Keratinocyte (primary cell): ENCODE measurements around the gene NFAT5. TPM values are rescaled to one million over a fixed set of nuclear protein-coding genes. Genes with fewer than 3 reads are reported as not detected.
A peak's percentile ranks its signal among the peaks of the same experiment; 100 is the strongest.

Source experiments
- DNase-seq: peaks from one replicate; pipeline ENCODE4 v3.0.0-alpha.2; 2011; ENCODE audit warnings: low read depth, missing footprints, low spot score
- FAIRE-seq: peaks from 2 replicates; lab custom pipeline; 2011; peaks lifted over from hg19 to GRCh38; lab: Jason Lieb, UNC
- H2AFZ ChIP-seq: 2 replicates; pipeline ENCODE4 v1.6.0; 2012; ENCODE audit warnings: low read length, control low read depth, inconsistent platforms; ENCODE audit not compliant: control insufficient read depth
- H3K27ac ChIP-seq: 2 replicates; pipeline ENCODE4 v1.5.1; 2011; ENCODE audit warnings: low read length; ENCODE audit not compliant: control insufficient read depth, insufficient read depth
- H3K27me3 ChIP-seq: 3 replicates; pipeline ENCODE4 v1.6.0; 2011; ENCODE audit warnings: low read length; ENCODE audit not compliant: control insufficient read depth, insufficient read depth; ENCODE audit errors: extremely low read depth
- H3K36me3 ChIP-seq, 2 experiments: 2 replicates in 1 of 2; 3 replicates in 1 of 2; pipeline ENCODE4 v1.5.1; 2011; ENCODE audit warnings: low read length in 2 of 2, mild to moderate bottlenecking in 1 of 2; ENCODE audit not compliant: control insufficient read depth in 2 of 2, insufficient read depth in 2 of 2; ENCODE audit errors: extremely low read depth in 1 of 2
- H3K4me1 ChIP-seq: 3 replicates; pipeline ENCODE4 v1.5.1; 2011; ENCODE audit warnings: low read length; ENCODE audit not compliant: control insufficient read depth, insufficient read depth; ENCODE audit errors: extremely low read depth
- H3K4me2 ChIP-seq: 3 replicates; pipeline ENCODE4 v1.6.0; 2011; ENCODE audit warnings: low read depth, low read length; ENCODE audit not compliant: control insufficient read depth, insufficient read depth; ENCODE audit errors: extremely low read depth
- H3K4me3 ChIP-seq, 3 experiments: fragments of 200-600 bp in 1 of 3; sonication (generic) in 1 of 3; 2 replicates in 2 of 3; 3 replicates in 1 of 3; pipeline ENCODE4 v1.5.1; 2011 to 2016; ENCODE audit warnings: low read length in 3 of 3, mild to moderate bottlenecking in 3 of 3, control low read depth in 2 of 3, inconsistent platforms in 1 of 3, low read depth in 1 of 3, mixed read lengths in 1 of 3, mixed run types in 1 of 3, moderate library complexity in 1 of 3; ENCODE audit not compliant: control insufficient read depth in 2 of 3, insufficient read depth in 2 of 3; ENCODE audit errors: extremely low read depth in 1 of 3
- H3K79me2 ChIP-seq: 2 replicates; pipeline ENCODE4 v1.6.0; 2012; ENCODE audit warnings: low read length; ENCODE audit not compliant: control insufficient read depth, insufficient read depth
- H3K9ac ChIP-seq: 3 replicates; pipeline ENCODE4 v1.6.0; 2011; ENCODE audit warnings: low read length; ENCODE audit not compliant: control insufficient read depth, insufficient read depth; ENCODE audit errors: extremely low read depth
- H3K9me1 ChIP-seq: 3 replicates; pipeline ENCODE4 v1.6.0; 2011; ENCODE audit warnings: low read length; ENCODE audit not compliant: control insufficient read depth, insufficient read depth; ENCODE audit errors: extremely low read depth
- H3K9me3 ChIP-seq: 2 replicates; pipeline ENCODE4 v1.5.1; 2012; ENCODE audit warnings: low read depth, low read length; ENCODE audit not compliant: control insufficient read depth
- H4K20me1 ChIP-seq: 3 replicates; pipeline ENCODE4 v1.6.0; 2011; ENCODE audit warnings: low read length; ENCODE audit not compliant: control insufficient read depth, insufficient read depth; ENCODE audit errors: extremely low read depth
- EZH2 ChIP-seq: IDR thresholded peaks from one replicate; pipeline ENCODE4 v1.6.1; 2012; ENCODE audit warnings: inconsistent platforms, mild to moderate bottlenecking, low read length, moderate library complexity
- dilution Hi-C: fragments of 300-500 bp; cut with MboI; formaldehyde crosslinking; loops from one replicate; pipeline ENCODE4 v1.7.0; 2020; ENCODE audit warnings: low sequenced_read_pairs; ENCODE audit not compliant: extremely low pct_ligation_motif_present
- polyA plus RNA-seq, 5 experiments: library from polyadenylated mRNA; depleted of rRNA in 3 of 5; stranded (reverse) in 3 of 5; stranded (forward) in 1 of 5; unstranded in 1 of 5; fragments of >200 nt; gene quantifications; 1 replicate in 1 of 5; 2 replicates in 3 of 5; 3 replicates in 1 of 5; pipeline versions ENCODE4 v1.2.1 to v1.2.3, GENCODE V29; 2011 to 2012; ENCODE audit warnings: missing spikeins in 2 of 5, low read depth in 1 of 5, low replicate concordance in 1 of 5
- TF ChIP-seq, protein P1 (sequence below), 3 experiments: IDR thresholded peaks in 1 of 3; conservative IDR thresholded peaks in 1 of 3; optimal IDR thresholded peaks in 1 of 3; 2 replicates in 2 of 3; 3 replicates in 1 of 3; pipeline versions ENCODE3 to v1.5.1; 2011; ENCODE audit warnings: low read length in 3 of 3, mild to moderate bottlenecking in 3 of 3, moderate library complexity in 2 of 3, control low read depth in 1 of 3, inconsistent platforms in 1 of 3; ENCODE audit not compliant: insufficient read depth in 2 of 3; ENCODE audit errors: extremely low read depth in 1 of 3

Gene NFAT5
- polyA plus RNA-seq, 1 donor (not counting 4 experiments of a cell fraction or from before 2014, with no cell fraction given), result 24.9 TPM

DNA sequence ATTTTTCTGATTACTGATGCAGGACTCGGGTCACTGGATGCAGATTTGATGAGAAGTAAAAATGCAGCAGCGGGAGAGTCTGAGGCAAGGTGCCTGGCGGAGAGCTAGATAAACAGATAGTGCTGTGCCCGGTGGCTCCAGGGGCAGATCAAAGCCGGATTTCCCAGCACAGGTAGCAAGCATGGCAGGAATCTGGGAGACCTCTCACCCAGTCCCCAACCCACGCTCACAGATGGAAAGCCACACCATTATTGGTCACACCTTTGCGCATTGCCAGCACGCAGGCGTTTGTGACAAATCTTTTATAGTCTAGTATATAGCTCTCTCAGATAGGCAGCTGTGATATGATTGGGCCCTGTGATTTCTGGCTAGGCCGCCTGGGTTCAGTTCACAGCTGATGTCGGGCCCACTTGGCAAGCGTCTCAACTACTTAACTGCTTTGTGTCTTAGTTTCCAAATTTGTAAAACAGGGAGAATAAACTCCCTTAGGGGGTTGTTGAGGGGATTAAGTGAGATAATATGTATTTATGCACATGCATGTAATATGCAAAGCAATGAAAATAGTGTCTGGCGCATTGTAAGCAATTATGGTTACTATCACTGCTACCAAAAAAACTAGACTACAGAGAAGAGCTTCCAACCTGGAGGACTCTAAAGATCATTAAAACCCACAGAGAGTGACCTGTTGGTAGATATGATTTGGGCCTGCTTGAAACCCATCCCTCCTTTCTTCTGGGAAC lies 42.0 kb upstream of the NFAT5 start:
- no peak overlapping the region for H3K9ac ChIP-seq
- H3K4me2 ChIP-seq, result no peak overlapping the region
- no peaks in the 10 kb centered on the region for H4K20me1 ChIP-seq
- H3K9me1 ChIP-seq, result no peaks in the 10 kb centered on the region
- H3K9me3 ChIP-seq, result no peaks in the 10 kb centered on the region
- H3K27me3 ChIP-seq, result no peaks in the 10 kb centered on the region
- no peak overlapping the region for H3K27ac ChIP-seq
- TF ChIP-seq, protein P1, sequence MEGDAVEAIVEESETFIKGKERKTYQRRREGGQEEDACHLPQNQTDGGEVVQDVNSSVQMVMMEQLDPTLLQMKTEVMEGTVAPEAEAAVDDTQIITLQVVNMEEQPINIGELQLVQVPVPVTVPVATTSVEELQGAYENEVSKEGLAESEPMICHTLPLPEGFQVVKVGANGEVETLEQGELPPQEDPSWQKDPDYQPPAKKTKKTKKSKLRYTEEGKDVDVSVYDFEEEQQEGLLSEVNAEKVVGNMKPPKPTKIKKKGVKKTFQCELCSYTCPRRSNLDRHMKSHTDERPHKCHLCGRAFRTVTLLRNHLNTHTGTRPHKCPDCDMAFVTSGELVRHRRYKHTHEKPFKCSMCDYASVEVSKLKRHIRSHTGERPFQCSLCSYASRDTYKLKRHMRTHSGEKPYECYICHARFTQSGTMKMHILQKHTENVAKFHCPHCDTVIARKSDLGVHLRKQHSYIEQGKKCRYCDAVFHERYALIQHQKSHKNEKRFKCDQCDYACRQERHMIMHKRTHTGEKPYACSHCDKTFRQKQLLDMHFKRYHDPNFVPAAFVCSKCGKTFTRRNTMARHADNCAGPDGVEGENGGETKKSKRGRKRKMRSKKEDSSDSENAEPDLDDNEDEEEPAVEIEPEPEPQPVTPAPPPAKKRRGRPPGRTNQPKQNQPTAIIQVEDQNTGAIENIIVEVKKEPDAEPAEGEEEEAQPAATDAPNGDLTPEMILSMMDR (optimal IDR thresholded peaks at IDR 0.05 in 1 of 3, IDR thresholded peaks at IDR 0.05 in 1 of 3, conservative IDR thresholded peaks at IDR 0.05 in 1 of 3; ENCODE audit: extremely low read depth in 1 of 3, insufficient read depth in 2 of 3, low read length in 3 of 3), result no peak
- TF ChIP-seq EZH2, result no peak
- no peak overlapping the region for H3K4me3 ChIP-seq
- dilution Hi-C loops, result no loop called here
- peak overlapping the region; percentile 56 for H2AFZ ChIP-seq
- H3K79me2 ChIP-seq, result no peaks in the 10 kb centered on the region
- H3K36me3 ChIP-seq, result no peaks in the 10 kb centered on the region
- FAIRE-seq, result no peak
- H3K4me1 ChIP-seq, result peaks cover 7% of the 10 kb centered on the region
- DNase-seq, result no peak

DNA sequence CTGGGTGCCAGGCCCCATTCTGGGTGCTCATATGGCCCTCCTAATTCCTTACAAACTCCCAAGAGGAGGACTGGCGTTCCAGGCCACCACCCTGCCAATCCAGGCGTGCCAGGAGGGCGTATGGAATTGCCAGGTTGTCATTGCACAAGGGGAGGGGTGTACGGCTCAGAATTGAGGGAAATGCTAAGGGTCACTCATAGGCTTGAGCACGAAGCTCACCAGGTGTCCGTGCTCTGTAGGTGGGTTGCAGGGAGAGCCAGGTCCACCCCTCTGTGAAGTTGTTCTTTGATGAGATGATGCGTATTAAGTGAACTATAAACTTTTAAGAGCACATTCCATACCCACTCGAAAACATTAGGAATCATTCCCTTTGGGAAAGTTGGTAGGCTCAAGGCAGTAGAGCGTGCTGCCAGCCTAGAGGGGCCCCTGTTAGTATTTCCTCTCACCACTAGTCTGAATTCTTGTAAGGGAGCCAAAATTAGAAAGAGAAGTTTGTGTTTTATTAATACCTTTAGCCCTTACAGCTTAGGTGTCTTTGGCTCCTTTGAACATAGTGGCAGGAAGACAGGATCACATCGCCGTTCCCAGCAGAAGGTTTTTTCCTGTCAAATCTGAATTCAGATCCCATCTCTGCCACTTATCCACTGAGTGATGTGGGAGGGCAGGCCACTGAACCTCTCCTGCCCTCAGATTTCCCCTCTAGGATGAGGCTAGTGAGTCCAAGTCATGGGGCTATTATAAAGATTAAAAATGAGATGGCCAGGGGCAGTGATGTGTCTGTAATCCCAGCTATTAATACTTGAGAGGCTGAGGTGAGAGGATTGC lies 38.7 kb upstream of the NFAT5 start:
- Histone ChIP-seq H3K9ac (no peak overlapping the region), H3K4me3 (no peak overlapping the region), H3K4me1 (peaks cover 24% of the 10 kb centered on the region), H3K9me3 (no peaks in the 10 kb centered on the region), H3K27ac (no peak overlapping the region), H2AFZ (no peak overlapping the region), H3K36me3 (no peaks in the 10 kb centered on the region), H3K27me3 (no peaks in the 10 kb centered on the region), H3K9me1 (no peaks in the 10 kb centered on the region), H3K4me2 (no peak overlapping the region), H4K20me1 (no peaks in the 10 kb centered on the region), H3K79me2 (no peaks in the 10 kb centered on the region)
- dilution Hi-C loops, result no loop called here
- FAIRE-seq (no peak), DNase-seq (no peak)
- TF ChIP-seq EZH2, result no peak
- TF ChIP-seq, protein P1 (optimal IDR thresholded peaks at IDR 0.05 in 1 of 3, IDR thresholded peaks at IDR 0.05 in 1 of 3, conservative IDR thresholded peaks at IDR 0.05 in 1 of 3; ENCODE audit: extremely low read depth in 1 of 3, insufficient read depth in 2 of 3, low read length in 3 of 3), result no peak
